HG02885 (cell line): ENCODE results near the gene NPC2.
"Not testable (repeated sequence)": the region's sequence is repeated elsewhere in the genome, so short reads cannot be mapped to it uniquely, and the experiment has no call there.

ENCODE experiments used
- ATAC-seq: cut with Tn5 transposase; IDR thresholded peaks from one replicate; pipeline ENCODE4 v1.9.1; 2021; ENCODE audit warnings: mild to moderate bottlenecking; ENCODE audit not compliant: unreplicated experiment, poor library complexity

NPC2 gene

GRCh38 chr14:74476107-74476506 is 17.0 kb downstream of the NPC2 start:
- no peak for ATAC-seq

DNA sequence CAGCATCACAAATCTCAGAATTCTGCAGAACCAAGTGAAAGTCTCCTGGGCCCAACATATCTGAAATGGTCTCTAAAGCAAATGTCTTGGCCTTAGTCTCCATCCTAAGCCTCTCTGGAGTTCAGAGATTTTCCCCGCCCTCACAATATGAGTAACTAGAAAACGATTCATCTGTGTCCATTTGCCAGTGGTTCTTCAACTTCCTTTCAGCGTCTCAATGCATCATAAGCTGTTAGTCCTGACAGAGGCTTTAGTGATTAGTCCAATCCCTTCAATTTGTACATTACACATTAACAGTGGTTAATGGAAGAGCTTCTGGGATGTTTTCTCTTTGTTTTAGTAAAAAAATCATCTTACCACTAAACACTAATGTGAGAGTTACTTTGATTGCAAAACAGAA is 17.4 kb downstream of the NPC2 start:
- no peak for ATAC-seq

DNA sequence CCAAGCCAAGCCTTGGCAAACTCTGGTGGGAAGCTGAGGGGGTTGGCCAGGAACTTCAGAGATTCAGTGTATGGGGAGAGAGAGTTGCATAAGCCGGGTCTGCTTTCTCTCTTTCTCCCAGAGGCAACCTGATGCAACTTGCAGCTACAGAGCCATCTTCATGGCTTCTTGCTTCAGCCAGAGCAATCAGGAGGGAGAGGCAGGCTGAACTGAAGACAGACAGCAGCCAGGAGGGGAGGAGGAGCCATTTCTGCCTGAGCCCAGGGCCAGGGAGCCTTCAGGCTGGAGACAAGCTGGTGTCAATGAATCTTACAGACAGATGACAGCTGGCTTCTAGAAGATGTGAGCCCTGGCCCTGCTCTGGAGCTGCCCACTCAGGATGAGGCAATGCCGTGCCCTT is 18.7 kb downstream of the NPC2 start:
- no peak for ATAC-seq

GRCh38 chr14:74472601-74473000 is 20.5 kb downstream of the NPC2 start:
- no peak for ATAC-seq

DNA sequence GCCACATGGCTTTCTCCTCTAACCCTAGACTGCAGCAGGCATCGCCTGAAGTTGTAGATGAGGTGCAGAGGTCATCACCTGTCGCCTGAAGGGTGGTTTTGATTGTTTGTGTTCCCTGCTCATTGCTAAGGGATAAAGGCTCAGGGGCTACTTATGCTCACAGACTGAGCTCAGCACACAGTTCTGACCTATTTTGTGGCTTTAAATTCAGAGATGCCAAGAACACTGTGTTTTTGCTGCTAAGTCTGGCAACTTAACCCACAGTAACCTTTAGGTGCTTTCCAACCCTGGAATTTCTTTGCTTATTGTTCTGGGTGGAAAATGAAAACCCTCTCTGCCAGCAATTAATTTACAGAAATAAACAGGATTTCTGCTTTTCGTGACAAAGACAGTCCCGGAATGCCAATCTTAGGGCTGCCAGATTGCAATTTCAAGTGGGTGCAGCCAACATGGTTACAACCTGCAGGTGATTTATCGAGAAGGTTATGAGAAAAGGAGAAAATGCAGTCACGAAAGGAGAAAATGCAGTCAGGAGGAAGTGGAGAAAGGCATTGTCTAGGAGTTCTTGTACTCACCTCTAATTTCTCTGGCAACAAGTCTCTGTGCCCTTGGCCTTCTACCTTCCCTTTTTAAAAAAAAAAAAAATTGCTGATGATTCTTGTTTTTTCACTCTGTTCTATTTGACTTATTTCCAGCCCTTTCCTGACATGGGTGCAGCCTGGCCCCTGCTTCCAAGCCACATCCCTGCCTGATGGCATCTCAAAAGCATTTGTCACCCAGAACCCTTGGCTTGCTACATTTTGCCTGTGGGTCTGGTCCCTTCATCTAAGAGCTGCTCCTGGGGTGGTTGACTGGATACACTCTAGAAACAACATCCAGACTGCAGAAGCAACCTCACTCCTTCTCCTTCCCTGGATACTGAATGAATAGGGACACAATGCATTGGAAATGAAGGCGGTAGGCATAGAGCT is 23.3 kb downstream of the NPC2 start:
- ATAC-seq, result no peak

- no peak for ATAC-seq
Observed at GRCh38 chr14:74468513-74468912, 24.6 kb downstream of the NPC2 start.

DNA sequence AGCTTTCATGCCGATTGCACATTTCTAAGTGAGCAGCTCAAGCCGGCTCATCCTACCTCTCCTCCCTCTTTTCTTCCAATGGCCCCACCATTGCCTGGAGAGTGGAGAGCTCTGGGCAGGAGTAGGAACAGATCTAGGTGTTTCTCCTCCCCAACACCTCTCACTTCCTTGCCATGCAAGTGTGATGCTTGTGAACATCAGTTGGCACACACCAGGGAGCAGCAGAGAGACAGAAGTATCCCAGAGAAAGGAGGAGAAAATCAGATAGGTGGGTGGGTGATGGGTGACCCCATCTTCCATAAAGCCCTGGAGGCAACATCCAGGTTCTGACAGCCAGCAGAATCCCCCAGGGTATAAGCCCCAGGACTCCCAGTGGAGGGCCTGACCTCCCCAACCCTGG is 27.8 kb downstream of the NPC2 start:
- ATAC-seq, result no peak

GRCh38 chr14:74464785-74465184 is 28.3 kb downstream of the NPC2 start:
- no peak for ATAC-seq

DNA sequence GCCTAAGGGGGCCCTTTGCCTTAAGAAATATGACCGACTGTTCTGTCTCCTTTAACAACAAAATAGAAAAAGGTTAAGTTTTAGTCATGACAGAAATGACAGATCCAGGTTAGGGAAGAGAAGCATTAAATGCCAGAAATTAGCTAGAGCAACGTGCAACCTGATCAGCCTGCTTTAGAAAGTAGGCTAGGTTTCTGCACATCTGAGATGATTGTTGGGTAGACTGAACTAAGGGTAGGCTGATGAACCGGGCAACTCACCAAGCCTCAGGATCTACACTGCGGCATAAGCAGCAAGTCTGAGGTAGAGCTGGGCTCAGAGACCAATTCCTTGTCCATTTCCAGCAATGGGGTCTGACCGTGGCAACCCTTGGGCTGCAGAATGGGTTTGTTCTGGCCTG is 29.4 kb downstream of the NPC2 start:
- ATAC-seq, result no peak

- no peak for ATAC-seq
Observed at GRCh38 chr14:74462993-74463392, 30.1 kb downstream of the NPC2 start.

DNA sequence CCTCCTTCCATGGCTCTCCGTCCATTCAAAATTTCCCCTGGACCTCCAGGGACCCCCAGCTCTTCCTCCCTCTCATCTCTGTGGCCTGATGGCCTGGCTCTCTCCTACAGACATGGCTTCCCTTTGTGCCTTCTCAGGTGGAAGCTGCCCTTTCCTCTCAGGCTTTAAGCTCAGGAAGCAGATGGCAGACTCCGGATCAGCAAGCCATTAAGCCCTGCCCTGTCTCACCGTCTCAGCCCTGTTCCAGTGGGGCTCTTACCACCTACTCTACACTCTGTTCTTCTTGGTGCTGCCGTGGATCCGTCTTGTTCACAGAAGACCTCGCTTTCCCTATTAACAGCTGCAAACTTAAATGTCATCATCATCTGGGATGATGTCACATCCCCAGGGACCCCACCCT is 33.1 kb downstream of the NPC2 start:
- no peak for ATAC-seq

DNA sequence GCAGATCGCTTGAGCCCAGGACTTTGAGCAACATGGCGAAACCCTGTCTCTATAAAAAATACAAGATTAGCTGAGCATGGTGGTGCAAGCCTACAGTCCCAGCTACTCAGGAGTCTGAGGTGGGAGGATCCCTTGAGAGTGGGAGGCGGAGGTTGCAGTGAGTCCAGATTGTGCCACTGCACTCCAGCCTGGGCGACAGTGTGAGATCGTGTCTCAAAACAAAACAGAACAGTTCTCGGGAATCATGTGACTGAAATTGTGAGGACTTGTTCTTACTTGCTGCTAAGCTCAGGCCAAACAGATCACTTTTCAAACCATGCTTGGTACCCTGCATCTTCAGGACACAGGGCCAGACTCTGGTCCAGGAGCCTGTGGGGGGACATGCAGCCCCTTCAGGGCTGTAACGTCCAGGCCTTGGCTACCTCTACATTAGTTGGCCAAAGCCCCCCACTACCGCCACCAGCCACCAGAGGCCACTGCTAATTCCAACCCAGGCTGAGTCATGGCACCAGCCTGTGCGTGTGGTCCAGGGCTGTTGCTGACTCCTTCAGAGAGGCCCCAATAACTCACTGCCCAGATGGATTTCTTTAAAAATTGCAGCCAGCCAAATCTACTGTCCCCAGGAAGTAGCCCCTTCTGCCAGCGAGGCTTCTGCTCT is 33.7 kb downstream of the NPC2 start:
- peak; percentile 57 for ATAC-seq

- ATAC-seq, result no peak
Observed at GRCh38 chr14:74457565-74457895, 35.6 kb downstream of the NPC2 start.

- ATAC-seq, result no peak
Observed at GRCh38 chr14:74456684-74457564, 36.2 kb downstream of the NPC2 start.

DNA sequence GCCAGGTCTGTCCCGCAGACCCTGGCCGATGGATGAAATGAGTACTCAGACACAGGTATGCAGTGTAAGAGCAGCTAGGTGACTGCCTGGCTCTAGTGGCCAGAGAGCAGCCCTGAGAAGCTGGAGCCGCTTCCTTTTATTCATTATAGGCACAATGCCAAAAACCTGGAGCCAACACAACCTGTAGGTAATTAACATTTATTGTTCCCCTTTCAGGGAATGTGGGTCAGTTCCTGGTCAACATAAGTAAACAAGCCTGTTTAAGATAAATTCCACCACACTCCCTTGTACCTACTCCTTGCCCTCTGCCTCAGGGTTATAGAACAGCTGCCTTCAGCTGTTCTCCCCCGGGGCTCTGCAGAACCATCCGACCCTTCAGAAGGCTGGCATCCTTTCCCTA is 38.7 kb downstream of the NPC2 start:
- ATAC-seq, result not testable (repeated sequence)

DNA sequence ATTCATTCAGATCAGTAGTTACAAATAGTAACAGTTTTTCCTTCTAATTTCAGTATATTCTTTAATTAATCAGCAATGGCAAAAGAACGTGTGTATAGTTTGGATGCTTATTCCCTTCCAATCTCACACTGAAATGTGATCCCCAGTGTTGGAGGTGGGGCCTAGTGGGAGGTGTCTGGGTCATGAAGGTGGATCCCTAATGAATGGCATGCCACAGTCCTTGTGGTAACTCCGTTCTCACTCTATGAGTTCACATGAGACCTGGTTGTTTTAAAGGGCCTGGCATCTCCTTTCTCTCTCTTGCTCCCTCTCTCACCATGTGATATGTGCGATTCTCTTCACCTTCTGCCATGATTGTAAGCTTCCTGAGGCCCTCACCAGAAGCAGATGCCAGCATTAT is 48.2 kb downstream of the NPC2 start:
- no peak for ATAC-seq

DNA sequence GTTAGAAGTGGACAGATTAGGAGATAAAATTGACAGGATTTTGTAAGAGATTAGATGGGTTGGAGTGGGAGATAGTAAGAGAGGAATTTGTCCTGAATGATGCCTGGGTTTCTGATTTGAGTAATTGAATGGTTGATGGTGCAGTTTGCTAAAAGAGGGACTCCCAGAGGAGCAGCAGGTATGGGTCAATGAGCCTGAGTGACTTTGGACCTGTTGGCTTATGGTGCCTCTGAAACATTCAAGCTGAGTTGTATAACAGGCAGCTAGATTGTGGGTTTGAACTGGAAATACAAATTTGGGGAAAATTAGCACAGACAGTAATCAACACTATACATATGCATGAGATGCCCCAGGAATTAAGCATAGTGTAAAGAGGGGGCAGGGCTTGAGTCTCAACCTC is 50.3 kb downstream of the NPC2 start:
- ATAC-seq, result no peak

DNA sequence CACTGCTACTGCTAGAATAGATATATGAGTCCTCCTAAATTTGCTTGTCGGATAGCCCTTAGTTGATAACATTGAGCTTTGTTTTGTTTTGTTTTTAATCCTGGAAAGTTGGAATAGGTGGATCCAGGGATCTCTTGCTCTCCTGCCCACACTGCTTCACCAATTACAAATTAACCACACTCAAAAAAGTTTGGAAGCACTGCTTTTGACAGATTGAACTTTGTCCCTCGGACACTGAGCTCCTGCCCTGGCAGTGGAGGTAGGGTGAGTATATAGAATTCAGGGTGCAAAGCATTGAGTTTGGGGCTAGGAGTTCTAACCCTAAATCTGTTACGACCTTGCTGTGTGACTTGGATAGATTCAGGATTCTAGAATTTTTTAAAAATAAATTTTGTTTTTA is 52.0 kb downstream of the NPC2 start:
- no peak for ATAC-seq

DNA sequence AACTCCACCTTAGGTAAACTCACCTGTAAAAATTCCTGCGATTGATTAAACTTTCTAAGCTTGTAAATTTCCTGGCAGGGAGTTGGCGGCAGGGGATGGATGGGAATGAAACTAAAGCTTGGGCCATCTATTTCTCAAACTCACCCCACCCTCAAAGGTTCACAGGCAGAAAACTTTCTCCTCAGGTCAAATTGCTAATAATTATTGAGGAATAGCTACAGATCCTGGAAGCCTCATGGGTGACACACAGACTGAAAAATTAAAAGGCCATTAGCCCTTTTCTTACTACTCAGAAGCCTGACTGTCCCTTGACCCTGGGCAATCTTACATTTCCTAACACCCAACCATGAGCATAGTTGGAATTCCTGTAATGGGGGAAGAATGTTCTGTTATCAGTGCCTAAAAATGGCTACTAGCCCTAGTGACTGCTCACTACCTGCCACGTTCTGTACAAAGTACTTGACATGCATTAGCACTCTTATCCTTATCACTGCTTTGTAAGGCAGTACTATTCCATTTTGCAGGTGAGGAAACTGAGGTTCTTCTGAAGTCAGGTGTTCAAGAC is 54.7 kb downstream of the NPC2 start:
- no peak for ATAC-seq

DNA sequence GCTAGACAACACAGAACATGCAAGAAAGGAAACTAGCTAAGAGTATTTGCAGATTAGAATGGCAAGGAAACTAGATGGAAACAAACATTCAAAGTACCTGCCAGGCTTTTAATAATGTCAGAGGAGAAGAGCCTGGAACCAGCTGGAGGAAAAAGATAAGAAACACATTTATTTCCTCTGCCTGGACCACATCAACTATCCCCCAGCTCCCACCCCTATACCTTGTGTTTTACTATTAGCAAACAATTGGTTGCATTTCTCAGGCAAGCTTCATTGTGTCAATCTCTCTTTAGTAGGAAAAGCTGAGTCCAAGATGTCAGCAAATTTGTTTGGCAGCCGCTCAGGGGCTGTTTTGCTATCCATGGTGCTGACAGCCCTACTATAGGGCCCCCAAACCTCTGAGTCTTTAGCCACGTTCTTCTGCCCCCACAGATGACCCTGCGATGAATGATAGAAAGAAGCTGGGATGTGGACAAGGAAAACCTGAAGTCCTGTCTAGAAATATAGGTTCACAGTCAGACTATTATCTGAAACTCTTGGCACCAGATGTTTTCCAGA is 55.5 kb downstream of the NPC2 start:
- no peak for ATAC-seq
